ENCODE data around the gene KISS1R.

DNA sequence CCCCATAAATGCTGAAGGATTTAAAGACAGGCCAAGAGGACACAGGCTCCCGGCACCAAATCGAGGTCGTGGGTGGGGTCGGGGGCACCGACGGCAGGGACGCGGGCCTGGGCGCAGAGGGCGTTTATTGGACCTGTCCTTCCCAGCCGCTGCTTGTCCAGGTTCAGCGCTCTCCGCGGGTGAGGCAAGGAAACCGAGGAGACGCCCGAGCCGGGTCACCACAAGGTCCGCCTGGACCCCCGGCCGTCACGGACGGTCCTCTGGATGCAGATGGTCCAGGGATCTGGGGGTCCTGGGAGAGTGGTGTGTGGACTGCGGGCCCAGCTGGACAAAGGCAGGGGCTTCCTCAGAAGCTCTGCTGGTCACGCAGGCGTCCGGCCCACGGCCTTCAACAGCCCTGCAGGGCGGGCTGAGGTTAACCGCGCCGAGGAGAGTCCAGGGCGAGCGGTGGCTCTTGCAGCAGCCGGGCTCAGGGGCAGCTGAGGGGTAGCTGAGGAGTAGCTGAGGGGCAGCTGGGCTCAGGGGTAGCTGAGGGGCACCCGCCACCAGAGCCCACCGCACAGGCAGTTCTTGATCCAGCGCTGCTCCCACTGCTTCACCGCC lies 49.2 kb upstream of the KISS1R start:
- TF ChIP-seq, protein P1, sequence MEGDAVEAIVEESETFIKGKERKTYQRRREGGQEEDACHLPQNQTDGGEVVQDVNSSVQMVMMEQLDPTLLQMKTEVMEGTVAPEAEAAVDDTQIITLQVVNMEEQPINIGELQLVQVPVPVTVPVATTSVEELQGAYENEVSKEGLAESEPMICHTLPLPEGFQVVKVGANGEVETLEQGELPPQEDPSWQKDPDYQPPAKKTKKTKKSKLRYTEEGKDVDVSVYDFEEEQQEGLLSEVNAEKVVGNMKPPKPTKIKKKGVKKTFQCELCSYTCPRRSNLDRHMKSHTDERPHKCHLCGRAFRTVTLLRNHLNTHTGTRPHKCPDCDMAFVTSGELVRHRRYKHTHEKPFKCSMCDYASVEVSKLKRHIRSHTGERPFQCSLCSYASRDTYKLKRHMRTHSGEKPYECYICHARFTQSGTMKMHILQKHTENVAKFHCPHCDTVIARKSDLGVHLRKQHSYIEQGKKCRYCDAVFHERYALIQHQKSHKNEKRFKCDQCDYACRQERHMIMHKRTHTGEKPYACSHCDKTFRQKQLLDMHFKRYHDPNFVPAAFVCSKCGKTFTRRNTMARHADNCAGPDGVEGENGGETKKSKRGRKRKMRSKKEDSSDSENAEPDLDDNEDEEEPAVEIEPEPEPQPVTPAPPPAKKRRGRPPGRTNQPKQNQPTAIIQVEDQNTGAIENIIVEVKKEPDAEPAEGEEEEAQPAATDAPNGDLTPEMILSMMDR (IDR thresholded peaks at IDR 0.05; ENCODE audit: low read length): no peak
- no peak for TF ChIP-seq EZH2 (IDR thresholded peaks at IDR 0.05; ENCODE audit: borderline replicate concordance, low read length)
